ENCODE results near the gene PKN1. TPM values are rescaled to one million over a fixed set of nuclear protein-coding genes. Genes with fewer than 3 reads are reported as not detected.

PKN1 gene
- total and polyA plus RNA-seq, 2 donors (not counting 1 experiment from before 2014, with no cell fraction given), result 114 to 171 TPM

DNA sequence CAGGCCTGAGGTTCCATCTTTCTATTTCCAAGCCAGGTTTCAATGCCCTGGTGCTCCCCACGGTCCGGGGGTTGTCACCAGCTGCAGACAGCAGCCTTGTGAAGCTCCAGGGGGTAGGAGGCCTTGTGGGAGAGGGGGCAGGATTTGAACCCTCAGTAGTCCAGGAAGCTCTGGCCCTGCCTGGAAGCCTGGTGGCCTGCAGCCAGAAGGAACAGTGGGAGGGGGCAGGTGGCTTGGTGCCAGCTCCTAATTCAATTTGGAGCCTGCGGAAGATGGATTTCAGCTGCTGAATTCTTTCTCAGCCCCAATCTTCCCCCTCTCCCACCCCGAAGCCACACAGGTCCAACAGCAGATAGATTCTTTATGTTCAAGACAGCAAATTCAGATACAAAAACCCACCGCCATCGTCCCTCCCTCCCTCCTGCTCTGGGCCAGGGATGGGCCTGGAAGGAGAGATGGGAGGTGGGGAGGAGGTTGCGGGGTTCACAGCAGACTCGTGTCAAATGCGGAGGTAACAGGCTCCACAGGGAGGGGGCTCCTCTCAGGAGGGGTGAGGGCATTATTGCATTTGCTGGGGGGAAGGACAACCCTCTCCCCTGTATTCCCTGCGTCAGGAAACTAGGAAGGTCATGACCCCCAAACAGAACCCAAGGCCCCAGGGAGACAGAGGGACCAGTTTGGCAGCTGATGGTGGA lies 44.5 kb downstream of the PKN1 start:
- intact Hi-C loops (cut with micrococcal nuclease), result no loop called here
- Histone ChIP-seq H3K4me2 (replicated peaks; ENCODE audit: low read depth, low read length, poor library complexity, severe bottlenecking) (no peak overlapping the region), H3K4me1 (ENCODE audit: control insufficient read depth in 2 of 2, insufficient read depth in 2 of 2, low read length in 2 of 2) (peaks cover 22 to 25% of the 10 kb centered on the region in 2 donors), H3K36me3 (replicated peaks in 1 of 2; ENCODE audit: control extremely low read depth in 1 of 2, control insufficient read depth in 1 of 2, extremely low read depth in 1 of 2, insufficient read depth in 2 of 2, low read length in 1 of 2) (no peaks in the 10 kb centered on the region), H4K20me1 (ENCODE audit: control insufficient read depth, insufficient read depth, low read length, poor library complexity, severe bottlenecking) (no peaks in the 10 kb centered on the region), H3K4me3 (ENCODE audit: control extremely low read depth in 1 of 5, extremely low read depth in 1 of 5, insufficient read depth in 1 of 5, low read depth in 2 of 5, low read length in 4 of 5) (no peak overlapping the region), H3K27ac (ENCODE audit: low read length in 2 of 2) (no peak overlapping the region), H3K9me3 (ENCODE audit: control extremely low read depth in 1 of 3, control insufficient read depth in 2 of 3, insufficient read depth in 1 of 3, low read length in 2 of 3) (peaks cover 0 to 5% (median 0%) of the 10 kb centered on the region in 3 donors), H3K9ac (ENCODE audit: low read length) (no peak overlapping the region), H2AFZ (ENCODE audit: insufficient read depth, low read depth, low read length, poor library complexity, severe bottlenecking) (no peak overlapping the region), H3K79me2 (ENCODE audit: control insufficient read depth, insufficient read depth, low read length) (no peaks in the 10 kb centered on the region), H3K27me3 (replicated peaks in 1 of 4; ENCODE audit: control extremely low read depth in 1 of 4, control insufficient read depth in 3 of 4, insufficient read depth in 4 of 4, low read length in 3 of 4) (peaks cover 0 to 24% (median 12%) of the 10 kb centered on the region in 4 experiments)
- ATAC-seq (ENCODE audit: low read depth) (no peak), DNase-seq (no peak)
- POLR2A ChIA-PET, result no interaction called here
- H3K4me3 Mint-ChIP-seq, result no peak overlapping the region
- no peaks in the 10 kb centered on the region for H3K9me3 Mint-ChIP-seq (ENCODE audit: insufficient read depth)
- H3K27ac Mint-ChIP-seq, result no peak overlapping the region
- CTCF ChIA-PET, result interaction anchor here (0.6 to 1.8 kb wide), 6 partner anchors 10 to 842 kb away, joined by 3 to 5 read pairs (median 3); partner anchors contain the start of gene ASF1B
- H3K4me1 Mint-ChIP-seq, result peaks cover 22% of the 10 kb centered on the region
- 84% methylated on average over 3 of the region's 10 CpGs for WGBS (ENCODE audit: insufficient coverage)
- peaks cover 28% of the 10 kb centered on the region for H3K27me3 Mint-ChIP-seq
- TF ChIP-seq, protein P1, sequence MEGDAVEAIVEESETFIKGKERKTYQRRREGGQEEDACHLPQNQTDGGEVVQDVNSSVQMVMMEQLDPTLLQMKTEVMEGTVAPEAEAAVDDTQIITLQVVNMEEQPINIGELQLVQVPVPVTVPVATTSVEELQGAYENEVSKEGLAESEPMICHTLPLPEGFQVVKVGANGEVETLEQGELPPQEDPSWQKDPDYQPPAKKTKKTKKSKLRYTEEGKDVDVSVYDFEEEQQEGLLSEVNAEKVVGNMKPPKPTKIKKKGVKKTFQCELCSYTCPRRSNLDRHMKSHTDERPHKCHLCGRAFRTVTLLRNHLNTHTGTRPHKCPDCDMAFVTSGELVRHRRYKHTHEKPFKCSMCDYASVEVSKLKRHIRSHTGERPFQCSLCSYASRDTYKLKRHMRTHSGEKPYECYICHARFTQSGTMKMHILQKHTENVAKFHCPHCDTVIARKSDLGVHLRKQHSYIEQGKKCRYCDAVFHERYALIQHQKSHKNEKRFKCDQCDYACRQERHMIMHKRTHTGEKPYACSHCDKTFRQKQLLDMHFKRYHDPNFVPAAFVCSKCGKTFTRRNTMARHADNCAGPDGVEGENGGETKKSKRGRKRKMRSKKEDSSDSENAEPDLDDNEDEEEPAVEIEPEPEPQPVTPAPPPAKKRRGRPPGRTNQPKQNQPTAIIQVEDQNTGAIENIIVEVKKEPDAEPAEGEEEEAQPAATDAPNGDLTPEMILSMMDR (IDR thresholded peaks at IDR 0.05), result no peak
- no peak for TF ChIP-seq EZH2 (IDR thresholded peaks at IDR 0.05; ENCODE audit: borderline replicate concordance, insufficient read depth, low read depth, low read length, poor library complexity, severe bottlenecking)

DNA sequence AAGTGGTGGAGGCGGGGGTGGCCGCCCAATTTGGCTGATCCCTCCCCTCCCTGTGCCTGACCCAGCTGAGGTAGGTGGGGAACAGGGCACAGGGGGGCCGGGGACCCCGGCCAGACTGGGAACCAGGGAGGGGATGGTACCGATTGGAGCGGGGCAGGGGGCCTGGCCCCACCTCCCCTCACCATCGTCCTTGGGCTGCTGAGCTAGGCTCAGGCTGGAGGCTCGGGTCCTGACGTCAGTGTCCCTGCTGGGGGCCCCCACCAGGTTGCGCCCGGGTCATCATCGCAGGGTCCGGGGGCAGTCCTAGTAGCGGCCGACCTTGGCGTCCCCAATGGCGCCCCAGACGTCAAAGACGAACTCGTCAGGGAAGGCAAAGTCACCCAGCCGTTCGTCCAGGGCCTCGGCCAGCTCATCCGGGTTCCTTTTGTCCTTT lies 45.0 kb downstream of the PKN1 start:
- no peak for ATAC-seq (ENCODE audit: low read depth)
- TF ChIP-seq, protein P1 (IDR thresholded peaks at IDR 0.05), result no peak
- Mint-ChIP-seq H3K9me3 (ENCODE audit: insufficient read depth) (no peaks in the 10 kb centered on the region), H3K27ac (no peak overlapping the region), H3K27me3 (peaks cover 22% of the 10 kb centered on the region), H3K4me3 (no peak overlapping the region), H3K4me1 (peaks cover 17% of the 10 kb centered on the region)
- peaks cover 0 to 19% (median 10%) of the 10 kb centered on the region in 4 experiments for H3K27me3 ChIP-seq (replicated peaks in 1 of 4; ENCODE audit: control extremely low read depth in 1 of 4, control insufficient read depth in 3 of 4, insufficient read depth in 4 of 4, low read length in 3 of 4)
- no peaks in the 10 kb centered on the region for H4K20me1 ChIP-seq (ENCODE audit: control insufficient read depth, insufficient read depth, low read length, poor library complexity, severe bottlenecking)
- H3K9me3 ChIP-seq (ENCODE audit: control extremely low read depth in 1 of 3, control insufficient read depth in 2 of 3, insufficient read depth in 1 of 3, low read length in 2 of 3), result no peaks in the 10 kb centered on the region
- H3K79me2 ChIP-seq (ENCODE audit: control insufficient read depth, insufficient read depth, low read length), result no peaks in the 10 kb centered on the region
- H3K4me3 ChIP-seq (ENCODE audit: control extremely low read depth in 1 of 5, extremely low read depth in 1 of 5, insufficient read depth in 1 of 5, low read depth in 2 of 5, low read length in 4 of 5), result no peak overlapping the region
- intact Hi-C loops (cut with micrococcal nuclease), result no loop called here
- 96% methylated on average over 21 of the region's 24 CpGs for WGBS (ENCODE audit: insufficient coverage)
- ChIA-PET POLR2A (interaction anchor here (0.6 kb wide), 1 partner anchor 21 kb away, joined by 7 read pairs; no protein-coding TSS in a partner anchor), CTCF (interaction anchor here (0.6 to 3.0 kb wide), 6 partner anchors 9 to 842 kb away, joined by 3 to 13 read pairs (median 4); partner anchors contain the start of gene ASF1B)
- DNase-seq, result no peak
- H2AFZ ChIP-seq (ENCODE audit: insufficient read depth, low read depth, low read length, poor library complexity, severe bottlenecking), result no peak overlapping the region
- H3K9ac ChIP-seq (ENCODE audit: low read length), result no peak overlapping the region
- no peak overlapping the region for H3K4me2 ChIP-seq (replicated peaks; ENCODE audit: low read depth, low read length, poor library complexity, severe bottlenecking)
- no peak overlapping the region for H3K27ac ChIP-seq (ENCODE audit: low read length in 2 of 2)
- peaks cover 17 to 19% of the 10 kb centered on the region in 2 donors for H3K4me1 ChIP-seq (ENCODE audit: control insufficient read depth in 2 of 2, insufficient read depth in 2 of 2, low read length in 2 of 2)
- no peaks in the 10 kb centered on the region for H3K36me3 ChIP-seq (replicated peaks in 1 of 2; ENCODE audit: control extremely low read depth in 1 of 2, control insufficient read depth in 1 of 2, extremely low read depth in 1 of 2, insufficient read depth in 2 of 2, low read length in 1 of 2)

Measured in B cell (primary cell).